ENCODE data around the gene PIRT.

The PIRT gene

DNA sequence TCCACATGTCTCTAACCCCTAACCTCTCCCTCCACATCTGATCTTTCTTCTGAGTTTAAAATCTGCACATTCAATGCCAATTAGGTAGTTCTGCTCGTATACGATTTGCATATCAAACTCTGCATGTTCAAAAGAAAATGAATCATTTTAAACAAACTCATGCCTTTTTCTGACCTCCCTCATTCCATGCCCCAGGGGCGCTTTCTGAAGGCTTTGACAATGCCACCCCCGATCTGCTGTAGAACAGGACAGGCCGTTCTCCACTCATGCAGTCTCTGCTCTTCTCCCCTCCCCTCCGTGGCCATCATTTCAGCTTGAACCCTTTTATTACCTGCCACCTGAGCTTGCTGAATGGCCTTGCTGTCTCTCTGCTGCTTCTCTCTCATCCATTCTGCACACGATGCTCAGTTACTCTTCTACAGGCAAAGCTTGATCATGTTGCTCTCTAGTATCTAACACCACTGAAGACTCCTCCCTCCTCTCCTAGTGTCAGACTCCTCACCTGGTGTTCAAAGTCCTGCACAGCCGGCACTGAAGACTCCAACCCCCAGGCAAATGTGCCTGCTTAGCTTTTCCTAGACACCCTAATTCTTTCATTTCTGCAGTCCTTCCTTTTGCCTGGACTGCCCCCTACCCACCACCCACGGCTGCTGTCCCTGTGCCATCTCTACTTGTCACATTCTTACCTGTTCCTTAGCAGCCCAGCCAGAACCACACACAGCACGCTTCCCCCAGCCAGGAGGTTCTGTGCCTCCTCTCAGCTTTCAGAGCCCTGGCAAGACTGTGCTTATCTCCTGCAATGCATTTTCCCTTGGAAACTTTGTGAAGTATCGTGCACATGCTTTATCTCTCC is 40.2 kb downstream of the PIRT start:
- DNase-seq (ENCODE audit: extremely low read depth, low read depth): no peak
- TF ChIP-seq, protein P1, sequence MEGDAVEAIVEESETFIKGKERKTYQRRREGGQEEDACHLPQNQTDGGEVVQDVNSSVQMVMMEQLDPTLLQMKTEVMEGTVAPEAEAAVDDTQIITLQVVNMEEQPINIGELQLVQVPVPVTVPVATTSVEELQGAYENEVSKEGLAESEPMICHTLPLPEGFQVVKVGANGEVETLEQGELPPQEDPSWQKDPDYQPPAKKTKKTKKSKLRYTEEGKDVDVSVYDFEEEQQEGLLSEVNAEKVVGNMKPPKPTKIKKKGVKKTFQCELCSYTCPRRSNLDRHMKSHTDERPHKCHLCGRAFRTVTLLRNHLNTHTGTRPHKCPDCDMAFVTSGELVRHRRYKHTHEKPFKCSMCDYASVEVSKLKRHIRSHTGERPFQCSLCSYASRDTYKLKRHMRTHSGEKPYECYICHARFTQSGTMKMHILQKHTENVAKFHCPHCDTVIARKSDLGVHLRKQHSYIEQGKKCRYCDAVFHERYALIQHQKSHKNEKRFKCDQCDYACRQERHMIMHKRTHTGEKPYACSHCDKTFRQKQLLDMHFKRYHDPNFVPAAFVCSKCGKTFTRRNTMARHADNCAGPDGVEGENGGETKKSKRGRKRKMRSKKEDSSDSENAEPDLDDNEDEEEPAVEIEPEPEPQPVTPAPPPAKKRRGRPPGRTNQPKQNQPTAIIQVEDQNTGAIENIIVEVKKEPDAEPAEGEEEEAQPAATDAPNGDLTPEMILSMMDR (IDR thresholded peaks at IDR 0.05; ENCODE audit: low read depth, low read length): no peak

DNA sequence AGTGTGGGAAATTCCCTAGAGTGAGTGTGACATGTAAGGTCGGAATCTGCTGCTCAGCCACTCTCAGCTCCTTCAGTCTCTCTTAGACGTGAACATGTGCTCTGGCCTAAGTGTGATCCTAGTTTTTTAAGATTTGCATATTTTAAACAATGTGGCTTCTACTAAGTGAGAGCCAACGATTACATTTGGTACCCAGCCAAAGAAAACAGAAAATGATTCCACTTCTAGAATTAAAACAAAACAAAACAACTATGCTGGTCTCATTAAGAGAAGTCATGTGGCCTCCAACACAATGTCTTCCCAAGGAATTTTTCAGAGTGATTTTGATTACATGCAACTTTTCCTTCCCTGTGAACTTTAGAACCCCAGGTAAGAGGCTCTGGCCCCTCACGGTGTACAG is 44.1 kb downstream of the PIRT start:
- TF ChIP-seq, protein P1 (IDR thresholded peaks at IDR 0.05; ENCODE audit: low read depth, low read length): no peak
- no peak for DNase-seq (ENCODE audit: extremely low read depth, low read depth)

- no peak for DNase-seq (ENCODE audit: extremely low read depth, low read depth)
- TF ChIP-seq, protein P1 (IDR thresholded peaks at IDR 0.05; ENCODE audit: low read depth, low read length): no peak
Measured at GRCh38 chr17:10793256-10793655, 44.6 kb downstream of the PIRT start.

GRCh38 chr17:10792151-10792550 is 45.7 kb downstream of the PIRT start:
- TF ChIP-seq, protein P1 (IDR thresholded peaks at IDR 0.05; ENCODE audit: low read depth, low read length): no peak
- no peak for DNase-seq (ENCODE audit: extremely low read depth, low read depth)

DNA sequence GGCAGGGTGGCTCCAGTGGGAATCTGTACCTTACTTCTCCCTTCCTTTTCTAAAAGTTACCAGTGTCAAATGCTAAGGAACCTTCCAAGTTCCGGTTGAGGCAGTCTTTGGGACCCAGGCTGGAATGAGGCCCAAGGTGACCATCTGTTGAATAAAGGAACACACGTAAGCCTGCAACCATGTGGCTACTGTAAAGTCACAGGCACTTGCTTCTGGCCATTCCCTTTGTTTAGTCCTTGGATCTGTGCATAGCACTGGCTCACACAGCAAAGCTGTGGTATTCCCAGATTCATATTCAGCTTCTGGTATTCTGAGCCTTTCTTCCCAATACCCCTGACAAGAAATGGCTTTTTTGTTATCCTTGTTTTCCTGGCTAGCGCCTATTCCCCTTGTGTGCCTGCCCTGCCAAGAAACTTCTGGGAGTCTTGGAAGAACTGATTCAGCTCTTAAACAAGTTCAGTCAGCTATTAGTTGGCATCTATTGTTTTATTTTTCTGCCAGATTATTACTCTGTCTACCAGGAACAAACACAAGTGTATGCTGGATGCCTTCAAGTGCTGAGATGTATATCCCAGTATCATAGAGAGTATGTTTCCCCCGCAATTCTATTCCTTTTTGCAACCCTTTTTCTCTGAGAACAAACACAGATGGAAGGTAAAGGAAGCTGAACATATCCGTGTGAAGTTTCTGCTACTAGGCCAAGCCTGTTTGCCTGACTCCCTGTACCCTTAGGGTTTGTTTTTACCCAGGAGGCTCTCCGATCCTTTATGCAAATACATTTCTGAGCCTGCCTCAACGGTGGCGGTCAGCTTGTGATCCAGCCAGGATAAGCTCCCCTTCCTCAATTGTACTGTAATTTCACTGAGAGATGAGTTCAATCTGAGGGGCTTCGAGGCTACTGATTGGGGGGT is 47.1 kb downstream of the PIRT start:
- TF ChIP-seq, protein P1 (IDR thresholded peaks at IDR 0.05; ENCODE audit: low read depth, low read length): no peak
- DNase-seq (ENCODE audit: extremely low read depth, low read depth): no peak

GRCh38 chr17:10789694-10790271 is 48.1 kb downstream of the PIRT start:
- TF ChIP-seq, protein P1 (IDR thresholded peaks at IDR 0.05; ENCODE audit: low read depth, low read length): no peak
- no peak for DNase-seq (ENCODE audit: extremely low read depth, low read depth)

Measured in AG09319 (cell line).